SK-N-SH (cell line): Measurements from ENCODE around the gene ERRFI1. TPM values are rescaled to one million over a fixed set of nuclear protein-coding genes. Genes with fewer than 3 reads are reported as not detected.
A peak's percentile ranks its signal among the peaks of the same experiment; 100 is the strongest.

Experiments used
- CTCF ChIA-PET: fragments of 300-600, 350-600 bp; formaldehyde crosslinking; extraction: SDS; loops from one replicate; lab custom pipeline; 2021; lab: Yijun Ruan, JAX
- POLR2A ChIA-PET: fragments of 350-600 bp; sonication (Branson Sonifier 250); formaldehyde crosslinking; extraction: SDS; loops from one replicate; lab custom pipeline; 2020; ENCODE audit warnings: antibody characterized with exemption, inconsistent platforms; lab: Yijun Ruan, JAX
- DNase-seq: peaks from one replicate; pipeline ENCODE4 v3.0.0; 2012
- H2AFZ ChIP-seq: fragments of 200-600 bp; sonication (generic); 2 replicates; pipeline ENCODE4 v1.8.1; 2016; ENCODE audit warnings: antibody characterized with exemption, mild to moderate bottlenecking, low read depth
- H3F3A ChIP-seq: fragments of 200-600 bp; sonication (generic); replicated peaks from 2 replicates; pipeline ENCODE3; 2016; ENCODE audit warnings: antibody characterized with exemption, mild to moderate bottlenecking; ENCODE audit not compliant: insufficient read depth
- H3K27ac ChIP-seq, 2 experiments: fragments of 200-500 bp in 1 of 2; fragments of 200-600 bp in 1 of 2; sonication (Bioruptor generic) in 1 of 2; sonication (generic), shearing (Covaris generic) in 1 of 2; 2 replicates each; pipeline versions ENCODE4 v1.5.1 to v1.6.1; 2014 to 2016; ENCODE audit warnings: low read depth in 2 of 2, inconsistent platforms in 1 of 2, low read length in 1 of 2, mild to moderate bottlenecking in 1 of 2, mixed read lengths in 1 of 2
- H3K27me3 ChIP-seq: fragments of 200-600 bp; sonication (generic), shearing (Covaris generic); 2 replicates; pipeline ENCODE4 v1.6.1; 2016; ENCODE audit warnings: mixed run types; ENCODE audit not compliant: insufficient read depth
- H3K36me3 ChIP-seq, 2 experiments: fragments of 200-500 bp in 1 of 2; fragments of 200-600 bp in 1 of 2; sonication (Bioruptor generic) in 1 of 2; sonication (generic) in 1 of 2; replicated peaks in 1 of 2; 2 replicates each; pipeline versions ENCODE3 to v1.5.1; 2014 to 2016; ENCODE audit warnings: low read length in 1 of 2, mild to moderate bottlenecking in 1 of 2; ENCODE audit not compliant: insufficient read depth in 2 of 2, control insufficient read depth in 1 of 2
- H3K4me1 ChIP-seq, 2 experiments: fragments of 200-500 bp in 1 of 2; fragments of 200-600 bp in 1 of 2; sonication (Bioruptor generic) in 1 of 2; sonication (generic), shearing (Covaris generic) in 1 of 2; 2 replicates each; pipeline versions ENCODE4 v1.5.1 to v1.6.1; 2014 to 2016; ENCODE audit warnings: low read depth in 1 of 2, low read length in 1 of 2, mixed run types in 1 of 2; ENCODE audit not compliant: insufficient read depth in 2 of 2, control insufficient read depth in 1 of 2
- H3K4me2 ChIP-seq: fragments of 200-600 bp; sonication (generic), shearing (Covaris generic); 2 replicates; pipeline ENCODE4 v1.6.1; 2017; ENCODE audit warnings: mixed run types
- H3K4me3 ChIP-seq, 2 experiments: fragments of 200-500 bp in 1 of 2; fragments of 200-600 bp in 1 of 2; sonication (Bioruptor generic) in 1 of 2; sonication (generic), shearing (Covaris generic) in 1 of 2; 2 replicates each; pipeline versions ENCODE4 v1.5.1 to v1.8.1; 2014 to 2016; ENCODE audit warnings: low read depth in 2 of 2, inconsistent platforms in 1 of 2, low read length in 1 of 2, mild to moderate bottlenecking in 1 of 2, mixed read lengths in 1 of 2, moderate library complexity in 1 of 2
- H3K79me2 ChIP-seq: fragments of 200-600 bp; sonication (generic); 2 replicates; pipeline ENCODE4 v1.8.1; 2017; ENCODE audit warnings: mild to moderate bottlenecking; ENCODE audit not compliant: insufficient read depth
- H3K9ac ChIP-seq: fragments of 200-600 bp; sonication (generic); 2 replicates; pipeline ENCODE4 v1.6.1; 2017; ENCODE audit warnings: mixed run types
- H3K9me2 ChIP-seq: fragments of 200-600 bp; sonication (generic); 2 replicates; pipeline ENCODE4 v1.6.1; 2017; ENCODE audit warnings: mixed run types
- H3K9me3 ChIP-seq: fragments of 200-600 bp; sonication (generic); 2 replicates; pipeline ENCODE4 v1.6.1; 2017; ENCODE audit warnings: mixed run types, mild to moderate bottlenecking, moderate library complexity
- H4K20me1 ChIP-seq: fragments of 200-600 bp; sonication (generic); 2 replicates; pipeline ENCODE4 v1.6.1; 2017; ENCODE audit warnings: mild to moderate bottlenecking, mixed run types; ENCODE audit not compliant: insufficient read depth
- ELF1 ChIP-seq: IDR thresholded peaks from 2 replicates; pipeline ENCODE4 v1.4.0; 2012
- JUND ChIP-seq: IDR thresholded peaks from 2 replicates; pipeline ENCODE4 v1.4.0; 2012
- MEF2A ChIP-seq: IDR thresholded peaks from 2 replicates; pipeline ENCODE4 v1.4.0; 2012; ENCODE audit warnings: low read depth, borderline replicate concordance
- MXI1 ChIP-seq: IDR thresholded peaks from 2 replicates; pipeline ENCODE4 v1.6.1; 2012; ENCODE audit warnings: mild to moderate bottlenecking, low read depth, low read length, improper control_type of control experiment
- RFX5 ChIP-seq: IDR thresholded peaks from 2 replicates; pipeline ENCODE4 v1.6.1; 2012; ENCODE audit warnings: mild to moderate bottlenecking, improper control_type of control experiment, low read length
- SMC3 ChIP-seq: IDR thresholded peaks from 2 replicates; pipeline ENCODE4 v1.6.1; 2012; ENCODE audit warnings: low read depth, low read length, improper control_type of control experiment
- TCF12 ChIP-seq: IDR thresholded peaks from 2 replicates; pipeline ENCODE4 v1.4.0; 2012
- TEAD4 ChIP-seq: IDR thresholded peaks from 2 replicates; pipeline ENCODE4 v1.4.0; 2012; ENCODE audit warnings: mild to moderate bottlenecking, borderline replicate concordance; ENCODE audit not compliant: insufficient read depth
- YY1 ChIP-seq: IDR thresholded peaks from 2 replicates; pipeline ENCODE4 v1.4.0; 2012; ENCODE audit warnings: low read depth, mild to moderate bottlenecking
- WGBS: methylation state at CpG from one replicate; pipeline ENCODE4 v1.1.6; 2017; ENCODE audit warnings: low lambda C conversion rate; 5-methylcytosine and 5-hydroxymethylcytosine counted together
- polyA plus RNA-seq, 3 experiments: library from polyadenylated mRNA; depleted of rRNA; stranded (reverse); fragments of >200 nt; gene quantifications; 2 replicates each; pipeline ENCODE4 v1.2.3, GENCODE V29; 2012
- TF ChIP-seq, protein P1 (sequence below): fragments of 200-600 bp; sonication (generic); IDR thresholded peaks from 2 replicates; pipeline ENCODE4 v1.6.1; 2017; ENCODE audit warnings: antibody characterized with exemption, mild to moderate bottlenecking, moderate library complexity
- TF ChIP-seq, protein P2 (sequence below): fragments of 150-350 bp; IDR thresholded peaks from 2 replicates; pipeline ENCODE4 v1.6.1; 2017; ENCODE audit warnings: antibody characterized with exemption, low read length, low read depth, borderline replicate concordance
- TF ChIP-seq, protein P3 (sequence below): fragments of 150-350 bp; IDR thresholded peaks from 2 replicates; pipeline ENCODE4 v1.6.1; 2016; ENCODE audit warnings: mild to moderate bottlenecking, low read depth, low read length
- TF ChIP-seq, protein P4 (sequence below): IDR thresholded peaks from 2 replicates; pipeline ENCODE4; 2012

ERRFI1 gene
- polyA plus RNA-seq, 1 of the 3 experiments (the other 2 are of a cell fraction), result 65.6 TPM

DNA sequence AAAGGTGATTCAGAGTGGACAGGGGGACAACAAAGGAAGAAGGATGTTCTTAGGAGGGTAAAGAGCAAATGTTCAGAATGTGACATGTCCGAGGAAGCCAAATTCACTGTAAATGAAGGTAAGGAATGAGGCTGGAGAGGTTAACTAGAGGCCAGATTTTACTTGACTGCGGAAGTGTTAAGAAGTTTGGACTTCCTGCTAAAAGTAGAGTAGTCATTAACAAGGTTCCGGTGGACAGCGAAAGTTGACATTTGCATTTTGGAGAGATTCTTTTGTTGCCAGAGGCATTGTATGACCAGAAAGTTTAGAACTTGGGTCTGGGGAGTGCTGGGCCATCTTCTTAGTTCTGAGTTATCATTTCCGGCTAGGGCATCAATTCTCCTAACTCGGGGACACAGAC, 7.2 kb upstream of the ERRFI1 start:
- WGBS, result 97% methylated on average over 6 of the region's 6 CpGs
- Histone ChIP-seq H3K4me3 (no peak overlapping the region), H3K27ac (no peak overlapping the region), H2AFZ (no peak overlapping the region), H3K9me2 (no peaks in the 10 kb centered on the region), H3K9ac (no peak overlapping the region), H4K20me1 (no peaks in the 10 kb centered on the region), H3K79me2 (no peaks in the 10 kb centered on the region), H3K9me3 (no peaks in the 10 kb centered on the region), H3K4me2 (no peak overlapping the region), H3K27me3 (no peaks in the 10 kb centered on the region), H3K4me1 (peaks cover 0 to 18% of the 10 kb centered on the region in 2 experiments; a peak in 2 of 4 replicates), H3K36me3 (no peaks in the 10 kb centered on the region), H3F3A (peaks cover 22% of the 10 kb centered on the region)
- TF ChIP-seq TCF12 (no peak), TEAD4 (no peak), JUND (no peak), ELF1 (no peak), MXI1 (no peak), MEF2A (no peak), YY1 (no peak), SMC3 (no peak)
- TF ChIP-seq, protein P1, sequence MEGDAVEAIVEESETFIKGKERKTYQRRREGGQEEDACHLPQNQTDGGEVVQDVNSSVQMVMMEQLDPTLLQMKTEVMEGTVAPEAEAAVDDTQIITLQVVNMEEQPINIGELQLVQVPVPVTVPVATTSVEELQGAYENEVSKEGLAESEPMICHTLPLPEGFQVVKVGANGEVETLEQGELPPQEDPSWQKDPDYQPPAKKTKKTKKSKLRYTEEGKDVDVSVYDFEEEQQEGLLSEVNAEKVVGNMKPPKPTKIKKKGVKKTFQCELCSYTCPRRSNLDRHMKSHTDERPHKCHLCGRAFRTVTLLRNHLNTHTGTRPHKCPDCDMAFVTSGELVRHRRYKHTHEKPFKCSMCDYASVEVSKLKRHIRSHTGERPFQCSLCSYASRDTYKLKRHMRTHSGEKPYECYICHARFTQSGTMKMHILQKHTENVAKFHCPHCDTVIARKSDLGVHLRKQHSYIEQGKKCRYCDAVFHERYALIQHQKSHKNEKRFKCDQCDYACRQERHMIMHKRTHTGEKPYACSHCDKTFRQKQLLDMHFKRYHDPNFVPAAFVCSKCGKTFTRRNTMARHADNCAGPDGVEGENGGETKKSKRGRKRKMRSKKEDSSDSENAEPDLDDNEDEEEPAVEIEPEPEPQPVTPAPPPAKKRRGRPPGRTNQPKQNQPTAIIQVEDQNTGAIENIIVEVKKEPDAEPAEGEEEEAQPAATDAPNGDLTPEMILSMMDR, result no peak
- TF ChIP-seq, protein P2, sequence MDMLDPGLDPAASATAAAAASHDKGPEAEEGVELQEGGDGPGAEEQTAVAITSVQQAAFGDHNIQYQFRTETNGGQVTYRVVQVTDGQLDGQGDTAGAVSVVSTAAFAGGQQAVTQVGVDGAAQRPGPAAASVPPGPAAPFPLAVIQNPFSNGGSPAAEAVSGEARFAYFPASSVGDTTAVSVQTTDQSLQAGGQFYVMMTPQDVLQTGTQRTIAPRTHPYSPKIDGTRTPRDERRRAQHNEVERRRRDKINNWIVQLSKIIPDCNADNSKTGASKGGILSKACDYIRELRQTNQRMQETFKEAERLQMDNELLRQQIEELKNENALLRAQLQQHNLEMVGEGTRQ, result no peak
- TF ChIP-seq, protein P3, sequence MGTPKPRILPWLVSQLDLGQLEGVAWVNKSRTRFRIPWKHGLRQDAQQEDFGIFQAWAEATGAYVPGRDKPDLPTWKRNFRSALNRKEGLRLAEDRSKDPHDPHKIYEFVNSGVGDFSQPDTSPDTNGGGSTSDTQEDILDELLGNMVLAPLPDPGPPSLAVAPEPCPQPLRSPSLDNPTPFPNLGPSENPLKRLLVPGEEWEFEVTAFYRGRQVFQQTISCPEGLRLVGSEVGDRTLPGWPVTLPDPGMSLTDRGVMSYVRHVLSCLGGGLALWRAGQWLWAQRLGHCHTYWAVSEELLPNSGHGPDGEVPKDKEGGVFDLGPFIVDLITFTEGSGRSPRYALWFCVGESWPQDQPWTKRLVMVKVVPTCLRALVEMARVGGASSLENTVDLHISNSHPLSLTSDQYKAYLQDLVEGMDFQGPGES, result no peak
- TF ChIP-seq, protein P4, sequence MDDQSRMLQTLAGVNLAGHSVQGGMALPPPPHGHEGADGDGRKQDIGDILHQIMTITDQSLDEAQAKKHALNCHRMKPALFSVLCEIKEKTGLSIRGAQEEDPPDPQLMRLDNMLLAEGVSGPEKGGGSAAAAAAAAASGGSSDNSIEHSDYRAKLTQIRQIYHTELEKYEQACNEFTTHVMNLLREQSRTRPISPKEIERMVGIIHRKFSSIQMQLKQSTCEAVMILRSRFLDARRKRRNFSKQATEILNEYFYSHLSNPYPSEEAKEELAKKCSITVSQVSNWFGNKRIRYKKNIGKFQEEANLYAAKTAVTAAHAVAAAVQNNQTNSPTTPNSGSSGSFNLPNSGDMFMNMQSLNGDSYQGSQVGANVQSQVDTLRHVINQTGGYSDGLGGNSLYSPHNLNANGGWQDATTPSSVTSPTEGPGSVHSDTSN, result no peak
- DNase-seq, result no peak
- ChIA-PET CTCF (interaction anchor here (2.4 to 3.6 kb wide), 2 partner anchors 282 kb away, joined by 15 to 43 read pairs; no protein-coding TSS in a partner anchor), POLR2A (no interaction called here)

DNA sequence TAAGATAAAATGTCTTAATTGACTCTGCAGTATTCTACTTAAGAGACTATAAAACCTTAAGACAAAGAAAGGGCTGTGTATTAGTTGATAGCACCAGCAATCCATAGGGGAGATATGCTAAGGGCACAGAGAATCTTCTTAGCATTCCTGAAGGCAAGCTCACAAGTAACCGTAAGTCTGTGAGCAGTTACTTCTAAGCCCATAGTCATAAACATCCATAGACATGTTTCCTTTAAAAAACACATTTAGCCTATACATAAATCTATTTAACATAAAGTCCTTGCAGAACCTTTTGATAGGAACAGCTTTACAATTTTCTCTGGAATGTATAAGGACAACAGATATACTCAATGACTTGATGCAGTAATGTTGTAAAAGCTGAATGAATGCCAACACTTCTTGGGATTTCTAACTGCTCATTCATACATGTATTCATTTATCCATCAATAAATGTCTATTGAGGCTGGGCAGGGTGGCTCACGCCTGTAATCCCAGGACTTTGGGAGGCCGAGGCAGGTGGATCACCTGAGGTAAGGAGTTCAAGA, 6.3 kb upstream of the ERRFI1 start:
- Histone ChIP-seq H4K20me1 (no peaks in the 10 kb centered on the region), H3K36me3 (no peaks in the 10 kb centered on the region), H3K9ac (no peak overlapping the region), H3F3A (peaks cover 31% of the 10 kb centered on the region), H3K4me2 (no peak overlapping the region), H3K27me3 (no peaks in the 10 kb centered on the region), H3K4me1 (peaks cover 0 to 23% of the 10 kb centered on the region in 2 experiments; a peak in 2 of 4 replicates), H3K27ac (peak overlapping the region in 1 of 2 experiments; percentile 7; a peak in 1 of 4 replicates), H3K4me3 (no peak overlapping the region), H2AFZ (no peak overlapping the region), H3K9me3 (no peaks in the 10 kb centered on the region), H3K9me2 (no peaks in the 10 kb centered on the region), H3K79me2 (no peaks in the 10 kb centered on the region)
- WGBS, result 83% methylated on average over 3 of the region's 3 CpGs
- CTCF ChIA-PET, result interaction anchor here (0.7 to 3.6 kb wide), 6 partner anchors 8 to 283 kb away, joined by 3 to 43 read pairs (median 4); no protein-coding TSS in a partner anchor
- POLR2A ChIA-PET, result no interaction called here
- no peak for DNase-seq
- TF ChIP-seq RFX5 (no peak), TEAD4 (no peak)
